K562 (cell line): Measurements from ENCODE around the gene PTPN7. TPM values are rescaled to one million over a fixed set of nuclear protein-coding genes. Genes with fewer than 3 reads are reported as not detected.

ENCODE experiments used
- ATAC-seq: fragments of 200-7000 bp; cut with Tn5 transposase; 3 replicates; pipeline ENCODE4 v1.9.1; 2020; ENCODE audit warnings: moderate library complexity
- BruUV-seq: library from RNA; stranded (reverse); fragments of 400-500 nt; replicated peaks from 2 replicates; lab custom pipeline; 2021; lab: Mats Ljungman, UMichigan
- CTCF ChIA-PET: fragments of 300-600 bp; formaldehyde crosslinking; extraction: SDS; loops from one replicate; lab custom pipeline; 2021; ENCODE audit warnings: low intra/inter-chr PET ratio; lab: Yijun Ruan, JAX
- POLR2A ChIA-PET: fragments of 300-600, 350-650 bp; sonication (Branson Sonifier 250); formaldehyde crosslinking; extraction: SDS; loops from one replicate; lab custom pipeline; 2021; ENCODE audit warnings: antibody characterized with exemption, inconsistent platforms; lab: Yijun Ruan, JAX
- DNase-seq, 4 experiments: peaks; one replicate each; pipeline versions ENCODE4 v3.0.0 to v3.0.0-alpha.2; 2011 to 2018; ENCODE audit warnings: low spot score in 3 of 4, mixed read lengths in 3 of 4; ENCODE audit errors: extremely low read depth in 1 of 4
- FAIRE-seq: peaks from 2 replicates; lab custom pipeline; 2011; peaks lifted over from hg19 to GRCh38; lab: Jason Lieb, UNC
- H2AFZ ChIP-seq: 2 replicates; pipeline ENCODE4 v1.6.0; 2011; ENCODE audit warnings: low read depth, low read length, control low read depth, inconsistent platforms
- H3K27ac ChIP-seq: fragments of 200-600 bp; 3 replicates; pipeline ENCODE4 v1.8.0; 2011; ENCODE audit warnings: low read depth, mild to moderate bottlenecking, control low read depth, inconsistent platforms, low read length, moderate library complexity, mixed read lengths; ENCODE audit errors: extremely low read depth
- H3K27me3 ChIP-seq, 2 experiments: fragments of 300-600 bp in 1 of 2; 2 replicates in 1 of 2; 3 replicates in 1 of 2; pipeline versions ENCODE4 v1.6.0 to v1.8.0; 2011; ENCODE audit warnings: inconsistent platforms in 2 of 2, low read length in 2 of 2, mild to moderate bottlenecking in 1 of 2, mixed read lengths in 1 of 2, moderate library complexity in 1 of 2; ENCODE audit not compliant: control insufficient read depth in 2 of 2, insufficient read depth in 2 of 2
- H3K36me3 ChIP-seq: fragments of 300-600 bp; 3 replicates; pipeline ENCODE4 v1.8.0; 2011; ENCODE audit warnings: mild to moderate bottlenecking, low read length, inconsistent platforms; ENCODE audit not compliant: control insufficient read depth, insufficient read depth
- H3K4me1 ChIP-seq, 2 experiments: fragments of 200-600 bp in 1 of 2; replicated peaks in 1 of 2; 2 replicates in 1 of 2; 3 replicates in 1 of 2; pipeline versions ENCODE4 v1.5.1 to v1.8.0; 2011; ENCODE audit warnings: inconsistent platforms in 2 of 2, low read length in 2 of 2, mild to moderate bottlenecking in 1 of 2, mixed read lengths in 1 of 2, moderate library complexity in 1 of 2; ENCODE audit not compliant: control insufficient read depth in 2 of 2, insufficient read depth in 2 of 2
- H3K4me2 ChIP-seq: 2 replicates; pipeline ENCODE4 v1.6.1; 2011; ENCODE audit warnings: low read length, control low read depth, inconsistent platforms, mixed read lengths; ENCODE audit not compliant: insufficient read depth
- H3K4me3 ChIP-seq: fragments of 200-600 bp; sonication (generic), shearing (Covaris generic); 2 replicates; pipeline ENCODE4 v1.5.1; 2016; ENCODE audit warnings: control low read depth, inconsistent platforms
- H3K79me2 ChIP-seq: fragments of 200-600 bp; 3 replicates; pipeline ENCODE4 v1.8.0; 2011; ENCODE audit warnings: low read length, inconsistent platforms; ENCODE audit not compliant: control insufficient read depth, insufficient read depth
- H3K9ac ChIP-seq, 2 experiments: 2 replicates each; pipeline versions ENCODE4 v1.6.0 to v1.6.1; 2011; ENCODE audit warnings: low read depth in 2 of 2, low read length in 2 of 2, control low read depth in 1 of 2, inconsistent platforms in 1 of 2, mild to moderate bottlenecking in 1 of 2, mixed read lengths in 1 of 2; ENCODE audit not compliant: insufficient read depth in 1 of 2
- H3K9me1 ChIP-seq: one replicate; pipeline ENCODE4 v1.6.0; 2011; ENCODE audit warnings: inconsistent platforms, mild to moderate bottlenecking, low read length, moderate library complexity; ENCODE audit not compliant: control insufficient read depth, insufficient read depth
- H3K9me3 ChIP-seq: replicated peaks from 2 replicates; pipeline ENCODE4 v1.5.1; 2011; ENCODE audit warnings: low read depth, low read length, inconsistent platforms; ENCODE audit not compliant: control insufficient read depth, insufficient read depth
- H4K20me1 ChIP-seq: replicated peaks from 2 replicates; pipeline ENCODE4 v1.6.1; 2011; ENCODE audit warnings: low read length, inconsistent platforms, mixed read lengths; ENCODE audit not compliant: control insufficient read depth, insufficient read depth
- TBP ChIP-seq: optimal IDR thresholded peaks from 2 replicates; pipeline ENCODE3; 2011; ENCODE audit warnings: low read depth, low read length, improper control_type of control experiment
- THRB ChIP-seq: fragments of 450-650 bp; formaldehyde crosslinking; conservative IDR thresholded peaks from 2 replicates; pipeline ENCODE4 v1.4.0; 2022; ENCODE audit warnings: mild to moderate bottlenecking, missing genetic modification characterization
- ZNF583 ChIP-seq: fragments of 250-450 bp; sonication (Bioruptor Pico); IDR thresholded peaks from 2 replicates; pipeline ENCODE4 v1.4.0; 2020
- WGBS: fragments of 100-300 bp; shearing (Covaris generic); methylation state at CpG from one replicate; pipeline ENCODE4 v1.1.6; 2016; ENCODE audit warnings: low coverage, mixed read lengths; ENCODE audit not compliant: insufficient coverage; ENCODE audit errors: missing lambda C conversion rate; 5-methylcytosine and 5-hydroxymethylcytosine counted together
- in situ Hi-C: fragments of 300-500 bp; cut with MboI; formaldehyde crosslinking; loops from 4 replicates; pipeline ENCODE4 v1.15.0; 2018; ENCODE audit warnings: inconsistent platforms, mixed read lengths
- intact Hi-C: fragments of 100-400 bp; cut with micrococcal nuclease; formaldehyde crosslinking; loops from 2 replicates; pipeline ENCODE4 v1.14.2; 2022
- polyA plus RNA-seq, 8 experiments: library from polyadenylated mRNA; depleted of rRNA in 4 of 8; stranded (reverse) in 5 of 8; unstranded in 3 of 8; fragments of >200 nt; fragmentation: Nextera tagmentation in 2 of 8; fragmentation: Illumina TruSeq in 1 of 8; extraction: Ambion mirVana in 2 of 8; extraction: Trizol in 1 of 8; gene quantifications; 2 replicates each; pipeline versions ENCODE4 v1.2.1 to v1.2.3, GENCODE V29; 2011 to 2014; ENCODE audit warnings: inconsistent platforms in 1 of 8, missing spikeins in 1 of 8
- total RNA-seq, 7 experiments: library from RNA; depleted of rRNA in 6 of 7; stranded (reverse); fragments of >200 nt in 6 of 7; fragmentation: Illumina TruSeq in 2 of 7; extraction: Trizol in 2 of 7; gene quantifications; 2 replicates each; pipeline versions ENCODE4 v1.2.1 to v1.2.3, GENCODE V29; 2011 to 2021; ENCODE audit warnings: low replicate concordance in 1 of 7

Gene PTPN7
- total and polyA plus RNA-seq, 9 of the 15 experiments (the other 6 are each of a cell fraction or from before 2014, with no cell fraction given) = 18.7 to 144 (median 120) TPM

DNA sequence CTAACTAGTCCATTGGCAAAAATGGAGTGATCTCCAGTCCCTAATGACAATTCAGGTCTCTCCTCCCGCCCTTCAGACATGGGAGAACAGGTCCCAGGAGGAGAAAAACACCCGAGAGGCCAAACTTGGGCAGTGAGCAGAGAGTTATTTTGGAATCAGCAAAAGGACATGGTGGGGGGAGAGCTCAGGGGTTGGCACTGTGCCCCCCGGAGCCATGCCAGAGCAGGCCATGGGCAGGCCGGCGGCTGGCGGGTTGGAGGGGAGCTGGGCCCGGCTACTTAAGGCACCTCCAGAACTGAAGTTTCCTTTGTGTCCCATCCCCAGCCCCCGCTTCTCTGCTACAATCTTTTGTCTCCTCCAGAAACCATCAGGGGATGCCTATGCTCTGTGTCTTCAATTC is 40.3 kb upstream of the PTPN7 start:
- Histone ChIP-seq H3K4me1 (peaks cover 8 to 11% of the 10 kb centered on the region in 2 experiments; a peak in 4 of 5 replicates), H3K36me3 (no peaks in the 10 kb centered on the region), H2AFZ (no peak overlapping the region), H3K9me3 (peaks cover 3% of the 10 kb centered on the region; the same call in 1 of the 2 replicates), H3K9me1 (no peaks in the 10 kb centered on the region), H4K20me1 (no peaks in the 10 kb centered on the region), H3K9ac (no peak overlapping the region), H3K27me3 (peaks cover 2 to 41% of the 10 kb centered on the region in 2 experiments; a peak in 3 of 5 replicates), H3K4me3 (no peak overlapping the region), H3K79me2 (no peaks in the 10 kb centered on the region), H3K27ac (no peak overlapping the region), H3K4me2 (no peak overlapping the region)
- POLR2A ChIA-PET = interaction anchor here (0.6 to 1.1 kb wide), 3 partner anchors 25 to 286 kb away, joined by 3 to 4 read pairs (median 3); no protein-coding TSS in a partner anchor
- FAIRE-seq (no peak), DNase-seq (no peak), ATAC-seq (no peak)
- TF ChIP-seq THRB (CRISPR knock-in tag) (no peak), ZNF583 (CRISPR knock-in tag) (no peak), TBP (no peak)
- in situ Hi-C loops = loop anchor here (25.0 kb wide), 1 partner anchor 112 kb away; no protein-coding TSS in a partner anchor
- BruUV-seq = no TSS peak
- CTCF ChIA-PET = interaction anchor here (0.6 kb wide), 1 partner anchor 509 kb away, joined by 5 read pairs; the partner anchor contains the start of gene SYT2
- intact Hi-C loops = no loop called here
- 8% methylated on average over 8 of the region's 8 CpGs for WGBS
